ENCODE measurements around the gene HDAC4. TPM values are rescaled to one million over a fixed set of nuclear protein-coding genes. Genes with fewer than 3 reads are reported as not detected.
"Not testable (repeated sequence)": the region's sequence is repeated elsewhere in the genome, so short reads cannot be mapped to it uniquely, and the experiment has no call there.

HDAC4 gene
- total RNA-seq, 1 donor from 2014 or later, result 18.3 TPM

- DNase-seq (ENCODE audit: extremely low read depth, low read depth, low spot score), result no peak
Measured at GRCh38 chr2:239181903-239182581, 218.8 kb downstream of the HDAC4 start.

- no peak for DNase-seq (ENCODE audit: extremely low read depth, low read depth, low spot score)
Measured at GRCh38 chr2:239181074-239181902, 219.5 kb downstream of the HDAC4 start.

- DNase-seq (ENCODE audit: extremely low read depth, low read depth, low spot score), result no peak
Measured at GRCh38 chr2:239180526-239181073, 220.2 kb downstream of the HDAC4 start.

GRCh38 chr2:239179851-239180371, 220.9 kb downstream of the HDAC4 start:
- DNase-seq (ENCODE audit: extremely low read depth, low read depth, low spot score), result no peak

- no peak for DNase-seq (ENCODE audit: extremely low read depth, low read depth, low spot score)
Measured at GRCh38 chr2:239178954-239179353, 221.9 kb downstream of the HDAC4 start.

GRCh38 chr2:239178484-239178883, 222.3 kb downstream of the HDAC4 start:
- no peak for DNase-seq (ENCODE audit: extremely low read depth, low read depth, low spot score)

- no peak for DNase-seq (ENCODE audit: extremely low read depth, low read depth, low spot score)
Measured at GRCh38 chr2:239177908-239178307, 222.9 kb downstream of the HDAC4 start.

- DNase-seq (ENCODE audit: extremely low read depth, low read depth, low spot score), result no peak
Measured at GRCh38 chr2:239177325-239177724, 223.5 kb downstream of the HDAC4 start.

- DNase-seq (ENCODE audit: extremely low read depth, low read depth, low spot score), result not testable (repeated sequence)
Measured at GRCh38 chr2:239176138-239176803, 224.5 kb downstream of the HDAC4 start.

GRCh38 chr2:239175181-239175580, 225.6 kb downstream of the HDAC4 start:
- no peak for DNase-seq (ENCODE audit: extremely low read depth, low read depth, low spot score)

- DNase-seq (ENCODE audit: extremely low read depth, low read depth, low spot score), result no peak
Measured at GRCh38 chr2:239173301-239173700, 227.5 kb downstream of the HDAC4 start.

- no peak for DNase-seq (ENCODE audit: extremely low read depth, low read depth, low spot score)
Measured at GRCh38 chr2:239171643-239172042, 229.2 kb downstream of the HDAC4 start.

- DNase-seq (ENCODE audit: extremely low read depth, low read depth, low spot score), result no peak
Measured at GRCh38 chr2:239169311-239170048, 231.3 kb downstream of the HDAC4 start.

- no peak for DNase-seq (ENCODE audit: extremely low read depth, low read depth, low spot score)
Measured at GRCh38 chr2:239168575-239168974, 232.2 kb downstream of the HDAC4 start.

- DNase-seq (ENCODE audit: extremely low read depth, low read depth, low spot score), result no peak
Measured at GRCh38 chr2:239167766-239168444, 232.9 kb downstream of the HDAC4 start.

GRCh38 chr2:239167011-239167673, 233.7 kb downstream of the HDAC4 start:
- DNase-seq (ENCODE audit: extremely low read depth, low read depth, low spot score), result no peak

- DNase-seq (ENCODE audit: extremely low read depth, low read depth, low spot score), result no peak
Measured at GRCh38 chr2:239166201-239166834, 234.5 kb downstream of the HDAC4 start.

GRCh38 chr2:239165206-239165831, 235.5 kb downstream of the HDAC4 start:
- no peak for DNase-seq (ENCODE audit: extremely low read depth, low read depth, low spot score)

Data from glomerular endothelial cell (primary cell).